Fibroblast of skin of right biceps (primary cell): ENCODE results near the gene KDSR.

Source experiments
- DNase-seq: peaks from one replicate; pipeline ENCODE4 v3.0.0-alpha.2; 2013

The KDSR gene

DNA sequence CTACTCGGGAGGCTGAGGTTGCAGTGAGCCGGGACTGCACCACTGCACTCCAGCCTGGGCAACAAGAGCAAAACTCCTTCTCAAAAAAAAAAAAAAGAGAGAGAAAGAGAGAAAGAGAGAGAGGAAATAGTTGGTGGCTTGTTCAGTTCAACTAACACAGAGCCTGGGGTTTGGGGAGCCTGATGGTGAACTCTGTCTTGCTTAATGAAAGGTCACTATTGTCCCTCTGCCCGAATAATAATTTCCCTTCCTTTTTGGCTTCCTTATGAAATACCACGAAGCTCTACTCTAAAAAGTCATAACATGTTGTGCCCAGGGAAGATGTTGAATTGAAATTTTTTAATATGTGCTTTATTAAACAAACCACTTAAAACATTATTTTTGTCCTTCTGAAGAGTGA is 64.8 kb downstream of the KDSR start:
- DNase-seq = no peak

GRCh38 chr18:63301434-63301833 is 65.6 kb downstream of the KDSR start:
- DNase-seq = peak; percentile 38

GRCh38 chr18:63299837-63300745 is 66.9 kb downstream of the KDSR start:
- peak; percentile 79 for DNase-seq

GRCh38 chr18:63298400-63299365 is 68.3 kb downstream of the KDSR start:
- DNase-seq = peak; percentile 35

DNA sequence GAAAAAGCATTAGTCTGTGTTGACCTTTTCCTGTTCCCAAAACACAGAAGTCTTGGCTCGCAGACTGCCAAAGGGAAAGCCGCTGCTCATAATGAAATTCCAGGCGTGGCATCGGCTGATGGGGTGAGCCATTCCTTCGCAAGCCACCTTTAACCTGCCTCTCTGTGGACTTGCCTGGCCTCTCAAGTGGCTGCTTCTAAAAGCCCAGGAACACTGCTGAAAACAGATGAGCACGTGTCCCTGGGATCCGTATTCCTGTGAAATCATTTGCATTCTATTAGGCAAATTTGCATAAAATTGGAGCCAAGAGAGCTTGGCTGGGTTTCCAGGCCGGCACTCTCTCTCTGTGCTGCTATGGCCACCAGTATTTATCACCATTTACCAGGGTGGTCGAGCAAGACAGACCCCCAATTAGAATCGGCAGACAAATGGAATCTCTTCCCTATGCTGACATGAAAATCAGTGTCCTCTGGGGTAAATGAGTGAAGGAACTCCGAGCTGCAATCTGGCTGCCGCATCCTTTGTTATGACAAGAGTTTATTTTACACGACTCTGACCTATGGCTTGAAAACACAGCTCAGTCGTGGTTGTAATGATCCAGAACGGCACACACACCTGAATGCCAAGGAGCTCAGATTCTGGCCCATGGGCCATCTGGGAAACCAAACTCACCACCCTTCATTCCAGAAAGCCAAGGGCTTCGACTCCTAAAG is 69.2 kb downstream of the KDSR start:
- no peak for DNase-seq

- no peak for DNase-seq
These were observed 73.1 kb downstream of the KDSR start for GRCh38 chr18:63293935-63294334.

- no peak for DNase-seq
These were observed 73.9 kb downstream of the KDSR start for GRCh38 chr18:63292831-63293683.

- DNase-seq = no peak
These were observed 75.7 kb downstream of the KDSR start for GRCh38 chr18:63291278-63291677.

DNA sequence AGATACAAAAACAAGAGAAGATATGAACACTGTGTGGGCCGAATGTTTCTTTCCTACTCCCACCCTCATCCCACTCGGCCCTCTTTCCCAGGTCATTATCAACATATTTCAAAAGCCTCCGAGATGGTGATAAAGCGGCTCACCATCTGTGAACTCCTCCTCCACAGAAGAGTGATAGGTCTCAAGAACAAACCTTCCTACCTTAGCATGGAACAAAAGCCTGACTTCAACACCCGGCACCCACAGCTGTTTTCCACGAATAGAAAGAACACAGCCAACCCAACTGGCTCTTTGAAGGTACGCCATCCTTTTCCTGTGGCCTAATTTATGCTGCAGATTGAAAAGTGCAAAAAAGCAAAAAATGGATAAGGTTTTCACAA is 76.2 kb downstream of the KDSR start:
- DNase-seq = no peak

- DNase-seq = no peak
These were observed 76.7 kb downstream of the KDSR start for GRCh38 chr18:63290166-63290820.

- DNase-seq = no peak
These were observed 78.7 kb downstream of the KDSR start for GRCh38 chr18:63288311-63288710.

- DNase-seq = no peak
These were observed 79.2 kb downstream of the KDSR start for GRCh38 chr18:63287691-63288220.

GRCh38 chr18:63286926-63287325 is 80.1 kb downstream of the KDSR start:
- DNase-seq = no peak

- DNase-seq = no peak
These were observed 81.9 kb downstream of the KDSR start for GRCh38 chr18:63284827-63285733.

GRCh38 chr18:63284173-63284799 is 82.7 kb downstream of the KDSR start:
- DNase-seq = no peak

DNA sequence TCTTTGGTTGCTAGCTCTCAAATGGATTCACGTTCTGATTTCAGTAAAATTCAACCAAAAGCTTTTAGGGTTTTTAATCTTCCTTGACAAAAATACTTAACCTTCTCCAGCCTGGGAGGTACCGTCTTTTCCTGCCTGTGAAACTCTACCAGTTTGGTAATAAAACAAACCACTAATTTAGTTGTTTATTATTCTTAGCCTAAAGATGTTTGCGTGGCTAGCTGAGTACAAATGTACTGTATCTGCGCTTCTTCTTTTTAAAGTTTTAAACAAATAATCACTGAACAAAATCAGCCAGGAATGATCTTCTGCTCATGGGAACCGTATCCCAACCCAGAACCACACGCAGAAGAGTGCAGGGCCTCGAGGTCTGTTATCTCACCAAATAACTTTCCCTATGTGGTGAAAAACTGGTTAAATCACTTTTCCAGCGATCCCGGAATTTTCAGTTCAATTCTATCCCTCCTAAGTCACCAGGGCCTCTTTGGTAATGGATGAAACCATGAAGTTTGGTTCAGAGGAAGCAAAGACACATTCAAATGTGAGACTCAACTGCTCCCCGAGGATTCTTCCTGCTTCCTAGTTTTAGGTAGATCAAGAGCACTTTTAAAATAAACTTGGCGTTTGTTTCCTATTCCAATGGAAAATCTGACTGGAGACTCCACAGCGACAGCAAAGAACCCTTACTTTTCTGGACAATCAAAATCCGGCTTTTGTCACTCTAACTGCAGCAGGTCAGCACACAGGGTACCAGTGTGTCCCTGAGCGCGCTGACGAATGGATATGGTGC is 83.5 kb downstream of the KDSR start:
- DNase-seq = no peak

DNA sequence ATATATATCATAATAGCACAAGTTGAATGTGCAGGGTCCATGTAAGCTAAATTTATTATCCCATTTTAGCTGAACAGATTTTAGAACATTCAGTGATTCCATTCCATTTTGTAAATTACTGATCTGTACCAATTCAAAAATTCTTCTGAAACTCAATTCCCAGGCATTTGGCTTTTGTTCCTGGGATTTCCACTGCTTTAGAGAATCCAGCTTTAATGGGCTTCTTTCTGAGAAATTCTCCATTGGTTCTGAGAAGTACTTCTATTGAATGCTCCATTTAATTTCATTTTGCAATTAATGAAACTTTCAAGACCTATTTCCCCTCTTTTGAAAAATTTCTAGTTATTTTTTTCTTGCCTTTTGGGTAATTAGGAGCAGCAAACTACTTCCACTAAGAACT is 84.2 kb downstream of the KDSR start:
- no peak for DNase-seq
